GM12872 (cell line): ENCODE data around the gene SUN2.

Experiments used
- TF ChIP-seq, protein P1 (sequence below): IDR thresholded peaks from 3 replicates; pipeline ENCODE4 v1.5.1; 2011; ENCODE audit warnings: low read depth, mild to moderate bottlenecking, low read length, moderate library complexity; ENCODE audit not compliant: insufficient read depth

The SUN2 gene

DNA sequence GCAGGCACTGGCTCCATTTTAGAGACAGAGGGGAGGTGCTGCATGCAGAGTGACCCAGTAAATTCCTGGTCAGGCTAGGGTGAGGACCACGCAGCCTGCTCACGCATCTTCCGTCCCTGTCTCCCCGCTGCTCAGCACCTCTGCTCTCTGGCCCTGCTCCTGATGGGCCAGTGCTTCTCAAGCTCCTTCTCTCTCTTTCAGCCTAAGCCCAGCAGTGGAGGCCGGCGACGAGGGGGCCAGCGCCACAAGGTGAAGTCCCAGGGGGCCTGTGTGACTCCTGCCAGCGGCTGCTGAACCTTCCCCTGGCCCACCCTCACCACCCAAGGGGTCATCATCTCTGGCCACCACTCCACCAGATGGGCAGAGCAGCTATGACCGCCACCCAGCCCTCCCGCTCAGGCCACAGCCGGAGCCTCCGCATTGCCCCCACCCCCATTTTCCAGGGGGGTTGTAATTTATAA lies 25.4 kb downstream of the SUN2 start:
- TF ChIP-seq, protein P1, sequence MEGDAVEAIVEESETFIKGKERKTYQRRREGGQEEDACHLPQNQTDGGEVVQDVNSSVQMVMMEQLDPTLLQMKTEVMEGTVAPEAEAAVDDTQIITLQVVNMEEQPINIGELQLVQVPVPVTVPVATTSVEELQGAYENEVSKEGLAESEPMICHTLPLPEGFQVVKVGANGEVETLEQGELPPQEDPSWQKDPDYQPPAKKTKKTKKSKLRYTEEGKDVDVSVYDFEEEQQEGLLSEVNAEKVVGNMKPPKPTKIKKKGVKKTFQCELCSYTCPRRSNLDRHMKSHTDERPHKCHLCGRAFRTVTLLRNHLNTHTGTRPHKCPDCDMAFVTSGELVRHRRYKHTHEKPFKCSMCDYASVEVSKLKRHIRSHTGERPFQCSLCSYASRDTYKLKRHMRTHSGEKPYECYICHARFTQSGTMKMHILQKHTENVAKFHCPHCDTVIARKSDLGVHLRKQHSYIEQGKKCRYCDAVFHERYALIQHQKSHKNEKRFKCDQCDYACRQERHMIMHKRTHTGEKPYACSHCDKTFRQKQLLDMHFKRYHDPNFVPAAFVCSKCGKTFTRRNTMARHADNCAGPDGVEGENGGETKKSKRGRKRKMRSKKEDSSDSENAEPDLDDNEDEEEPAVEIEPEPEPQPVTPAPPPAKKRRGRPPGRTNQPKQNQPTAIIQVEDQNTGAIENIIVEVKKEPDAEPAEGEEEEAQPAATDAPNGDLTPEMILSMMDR: no peak

DNA sequence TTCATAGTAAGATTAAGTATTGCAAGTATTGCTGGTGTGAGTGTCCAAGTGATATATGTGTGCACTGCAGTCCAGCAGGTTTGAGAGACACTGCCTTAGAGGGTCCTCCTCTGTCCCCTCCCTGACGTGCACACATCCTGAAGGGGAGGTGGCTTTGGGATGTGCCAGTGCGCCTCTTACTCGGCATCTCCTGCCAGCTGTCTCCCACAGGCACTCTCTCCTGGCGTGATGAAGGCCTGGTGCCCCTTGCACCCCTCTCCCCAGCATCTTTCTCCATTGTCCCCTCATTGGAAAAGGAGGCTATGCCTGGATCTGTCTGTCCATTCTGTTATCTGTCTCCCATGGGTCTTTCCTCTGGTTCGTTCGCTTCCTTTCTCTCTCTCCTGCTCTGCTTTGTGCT lies 25.9 kb downstream of the SUN2 start:
- TF ChIP-seq, protein P1: no peak

DNA sequence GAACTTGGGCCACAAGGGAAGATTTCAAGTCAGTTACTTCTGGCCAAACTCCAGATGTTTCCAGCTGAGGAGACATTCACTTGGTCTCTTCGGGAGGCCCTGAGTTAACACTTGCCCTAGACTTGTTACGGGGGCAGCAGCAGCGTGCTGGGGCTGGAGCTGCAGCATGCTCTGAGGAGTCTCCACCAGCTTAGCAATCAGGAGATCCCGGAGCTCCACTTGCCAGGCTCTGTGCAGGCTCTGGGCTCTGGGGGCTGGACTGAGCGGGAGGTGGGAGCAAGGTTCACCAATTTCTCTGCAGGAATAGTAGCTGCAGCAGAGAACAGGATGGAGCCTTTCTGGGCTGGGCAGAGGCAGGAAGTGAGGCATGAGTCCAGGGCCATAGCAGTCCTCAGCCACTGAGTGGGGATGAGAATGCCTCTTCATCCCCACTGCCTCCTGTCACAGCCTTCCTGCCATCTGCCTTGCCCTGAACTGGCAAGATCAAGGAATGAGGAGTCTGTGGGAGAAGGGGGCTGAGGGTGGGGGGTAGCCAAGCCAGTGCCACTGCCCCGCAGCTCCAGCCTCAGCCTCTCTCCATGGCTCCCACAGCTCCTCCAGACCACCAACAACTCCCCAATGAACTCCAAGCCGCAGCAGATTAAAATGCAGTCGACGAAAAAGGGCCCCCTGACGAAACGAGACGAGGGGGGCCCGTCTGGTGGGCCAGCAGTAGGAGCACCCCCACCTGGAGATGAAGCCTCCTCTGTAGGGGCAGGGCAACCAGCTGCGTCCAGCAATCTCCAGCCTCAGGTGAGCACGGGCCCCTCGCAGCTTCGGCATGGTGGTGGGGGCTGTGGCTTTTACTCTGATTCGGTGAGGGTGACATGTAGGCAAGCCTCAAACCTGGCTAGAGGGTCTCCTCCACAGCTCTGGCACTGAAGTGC lies 26.7 kb downstream of the SUN2 start:
- TF ChIP-seq, protein P1: no peak

DNA sequence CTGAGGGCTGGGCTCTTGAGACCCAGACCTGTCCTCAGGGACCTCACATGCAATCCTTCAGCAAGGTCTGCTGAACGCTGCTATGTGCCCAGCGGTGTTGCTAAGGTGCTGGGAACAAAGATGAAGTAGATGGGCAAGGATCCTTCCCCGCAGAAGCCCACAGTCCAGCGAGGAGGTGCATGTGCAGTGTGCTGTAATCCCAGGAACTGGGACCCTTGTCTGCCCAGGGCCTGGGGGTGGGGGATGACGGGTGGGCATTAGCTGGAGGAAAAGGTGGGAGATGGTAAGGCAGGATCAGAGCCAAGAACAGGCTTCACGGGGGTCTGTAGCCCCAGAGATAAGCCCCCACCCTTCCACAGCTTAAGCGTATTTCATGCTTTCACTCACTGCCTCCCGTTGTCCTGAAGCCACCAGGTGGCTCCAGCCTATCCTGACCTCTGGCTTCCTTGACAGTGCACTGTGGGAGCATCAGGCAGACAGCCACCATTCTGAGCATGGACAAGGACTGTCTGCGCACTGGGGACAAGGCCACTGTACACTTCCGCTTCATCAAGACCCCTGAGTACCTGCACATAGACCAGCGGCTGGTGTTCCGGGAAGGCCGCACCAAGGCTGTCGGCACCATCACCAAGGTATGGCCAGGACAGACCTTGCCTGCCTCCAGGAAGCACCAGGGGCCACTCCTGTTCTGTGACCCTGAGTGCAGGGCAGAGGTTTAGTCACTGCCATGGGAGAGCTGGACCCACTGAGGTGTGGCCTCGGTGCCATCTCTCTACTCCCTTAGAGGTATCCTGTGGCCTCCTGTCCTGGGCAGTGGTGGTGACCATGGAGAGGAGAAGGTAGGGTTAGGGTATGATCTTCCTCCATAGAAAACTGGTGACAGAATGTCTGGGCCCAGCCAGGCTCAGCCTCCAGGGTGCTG lies 28.0 kb downstream of the SUN2 start:
- TF ChIP-seq, protein P1: no peak

DNA sequence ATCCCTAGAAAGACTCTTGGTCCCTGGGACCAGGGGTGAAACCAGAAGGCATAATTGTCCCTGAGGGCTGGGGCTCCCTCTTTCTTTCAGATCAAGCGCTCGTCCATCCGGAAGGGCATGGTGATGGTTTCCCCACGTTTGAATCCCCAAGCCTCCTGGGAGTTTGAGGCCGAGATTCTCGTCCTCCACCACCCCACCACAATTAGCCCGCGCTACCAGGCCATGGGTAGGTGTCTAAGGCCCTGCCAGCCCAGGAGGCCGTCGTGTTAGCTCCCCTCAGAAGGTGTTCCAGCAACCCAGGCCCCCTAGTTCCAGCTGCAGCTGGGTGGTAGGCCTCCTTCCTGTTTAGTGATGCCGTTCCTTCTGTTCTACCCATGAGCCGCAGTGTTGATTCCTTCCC lies 28.7 kb downstream of the SUN2 start:
- TF ChIP-seq, protein P1: no peak

DNA sequence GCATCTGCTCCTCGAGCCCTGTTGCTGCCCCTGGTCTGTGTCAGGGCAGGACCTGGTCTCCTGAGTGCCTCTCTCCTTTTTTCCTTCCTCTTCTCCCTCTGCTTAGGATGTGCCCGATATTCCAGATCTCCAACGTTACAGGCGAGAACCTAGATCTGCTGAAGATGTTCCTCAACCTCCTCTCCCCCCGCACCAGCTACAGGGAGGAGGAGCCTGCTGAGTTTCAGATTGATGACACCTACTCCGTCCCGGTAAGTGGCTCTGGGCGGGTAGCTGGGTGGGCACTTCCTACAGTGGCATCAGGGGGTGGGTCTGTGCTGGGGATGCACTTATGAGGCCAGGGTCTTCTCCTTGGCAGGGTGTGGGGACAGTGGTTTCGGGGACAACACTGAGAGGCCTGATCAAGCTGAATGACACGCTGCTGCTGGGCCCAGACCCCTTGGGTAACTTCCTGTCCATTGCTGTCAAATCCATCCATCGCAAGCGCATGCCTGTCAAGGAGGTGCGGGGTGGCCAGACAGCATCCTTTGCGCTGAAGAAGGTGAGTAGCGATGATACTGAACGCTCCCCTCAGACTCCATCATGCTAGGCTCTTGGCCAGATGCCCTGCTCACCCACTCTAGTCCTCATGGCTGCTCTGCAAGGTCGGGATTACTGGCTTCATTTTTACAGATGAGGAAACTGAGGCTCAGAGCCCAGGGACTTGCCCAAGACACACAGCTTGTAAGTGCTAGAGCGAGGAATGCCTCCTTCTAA lies 29.7 kb downstream of the SUN2 start:
- TF ChIP-seq, protein P1: no peak
